ENCODE results near the gene CYP4F2.
"Not testable (repeated sequence)": the region's sequence is repeated elsewhere in the genome, so short reads cannot be mapped to it uniquely, and the experiment has no call there.

- TF ChIP-seq EZH2 (IDR thresholded peaks at IDR 0.05; ENCODE audit: borderline replicate concordance, low read depth, low read length, severe bottlenecking); CTCF (IDR thresholded peaks at IDR 0.05; ENCODE audit: extremely low read depth in 1 of 2, insufficient read depth in 1 of 2, low read depth in 1 of 2, low read length in 2 of 2); POLR2A (IDR thresholded peaks at IDR 0.05; ENCODE audit: low read depth, low read length); MAX (IDR thresholded peaks at IDR 0.05; ENCODE audit: insufficient read depth, insufficient read length); POLR2AphosphoS5 (IDR thresholded peaks at IDR 0.05; ENCODE audit: insufficient read depth, low read depth, low read length); JUN (IDR thresholded peaks at IDR 0.05; ENCODE audit: borderline replicate concordance, insufficient read depth, insufficient read length, low read depth): not testable (repeated sequence)
Observed at GRCh38 chr19:15883329-15883728, 14.5 kb downstream of the CYP4F2 start.

Data from endothelial cell of umbilical vein (primary cell).